Rectal smooth muscle tissue (tissue), 1 donor: Measurements from ENCODE around the gene C1QL4.

Source experiments
- H3K27ac ChIP-seq: one replicate; pipeline ENCODE4 v1.7.0; 2013; ENCODE audit warnings: low read depth, low read length, inconsistent platforms
- H3K27me3 ChIP-seq: one replicate; pipeline ENCODE4 v1.7.0; 2013; ENCODE audit warnings: low read length; ENCODE audit not compliant: control insufficient read depth, insufficient read depth
- H3K36me3 ChIP-seq: one replicate; pipeline ENCODE4 v1.7.0; 2013; ENCODE audit warnings: low read length; ENCODE audit not compliant: control insufficient read depth, insufficient read depth
- H3K4me1 ChIP-seq: one replicate; pipeline ENCODE4 v1.7.0; 2013; ENCODE audit warnings: low read length; ENCODE audit not compliant: control insufficient read depth, insufficient read depth
- H3K4me3 ChIP-seq: one replicate; pipeline ENCODE4 v1.7.0; 2013; ENCODE audit warnings: low read length
- H3K9ac ChIP-seq: one replicate; pipeline ENCODE4 v1.7.0; 2013; ENCODE audit warnings: low read length

Gene C1QL4

GRCh38 chr12:49345825-49346658 is 9.1 kb upstream of the C1QL4 start:
- peaks cover 48% of the 10 kb centered on the region for H3K27me3 ChIP-seq
- no peak overlapping the region for H3K27ac ChIP-seq
- no peaks in the 10 kb centered on the region for H3K36me3 ChIP-seq
- no peak overlapping the region for H3K9ac ChIP-seq
- peak overlapping the region; percentile 61 for H3K4me3 ChIP-seq
- peaks cover 28% of the 10 kb centered on the region for H3K4me1 ChIP-seq

GRCh38 chr12:49345051-49345824 is 8.2 kb upstream of the C1QL4 start:
- Histone ChIP-seq H3K9ac (no peak overlapping the region), H3K36me3 (no peaks in the 10 kb centered on the region), H3K27me3 (peaks cover 48% of the 10 kb centered on the region), H3K27ac (no peak overlapping the region), H3K4me1 (peaks cover 28% of the 10 kb centered on the region), H3K4me3 (peak overlapping the region; percentile 61)

GRCh38 chr12:49344486-49345050 is 7.6 kb upstream of the C1QL4 start:
- Histone ChIP-seq H3K4me3 (no peak overlapping the region), H3K27ac (no peak overlapping the region), H3K27me3 (peaks cover 47% of the 10 kb centered on the region), H3K9ac (no peak overlapping the region), H3K36me3 (no peaks in the 10 kb centered on the region), H3K4me1 (peaks cover 28% of the 10 kb centered on the region)

GRCh38 chr12:49342914-49343731 is 6.1 kb upstream of the C1QL4 start:
- peaks cover 46% of the 10 kb centered on the region for H3K27me3 ChIP-seq
- peak overlapping the region; percentile 43 for H3K9ac ChIP-seq
- H3K4me1 ChIP-seq, result peaks cover 28% of the 10 kb centered on the region
- H3K36me3 ChIP-seq, result no peaks in the 10 kb centered on the region
- peak overlapping the region; percentile 66 for H3K4me3 ChIP-seq
- H3K27ac ChIP-seq, result no peak overlapping the region

GRCh38 chr12:49342066-49342913 is 5.3 kb upstream of the C1QL4 start:
- Histone ChIP-seq H3K27ac (no peak overlapping the region), H3K9ac (no peak overlapping the region), H3K4me3 (peak overlapping the region; percentile 66), H3K36me3 (no peaks in the 10 kb centered on the region), H3K4me1 (peaks cover 29% of the 10 kb centered on the region), H3K27me3 (peaks cover 44% of the 10 kb centered on the region)

- H3K27me3 ChIP-seq, result peaks cover 44% of the 10 kb centered on the region
- no peaks in the 10 kb centered on the region for H3K36me3 ChIP-seq
- H3K27ac ChIP-seq, result no peak overlapping the region
- H3K4me1 ChIP-seq, result peaks cover 24% of the 10 kb centered on the region
- no peak overlapping the region for H3K9ac ChIP-seq
- H3K4me3 ChIP-seq, result peak overlapping the region; percentile 66
Measured at GRCh38 chr12:49341777-49342065, 4.7 kb upstream of the C1QL4 start.

- Histone ChIP-seq H3K9ac (no peak overlapping the region), H3K27me3 (peaks cover 47% of the 10 kb centered on the region), H3K4me1 (peaks cover 23% of the 10 kb centered on the region), H3K27ac (no peak overlapping the region), H3K36me3 (no peaks in the 10 kb centered on the region), H3K4me3 (no peak overlapping the region)
Measured at GRCh38 chr12:49340971-49341776, 4.2 kb upstream of the C1QL4 start.

GRCh38 chr12:49340095-49340870 is 3.3 kb upstream of the C1QL4 start:
- Histone ChIP-seq H3K9ac (no peak overlapping the region), H3K36me3 (no peaks in the 10 kb centered on the region), H3K4me1 (peaks cover 17% of the 10 kb centered on the region), H3K27me3 (peaks cover 48% of the 10 kb centered on the region), H3K27ac (no peak overlapping the region), H3K4me3 (no peak overlapping the region)

- H3K27me3 ChIP-seq, result peaks cover 50% of the 10 kb centered on the region
- no peak overlapping the region for H3K4me3 ChIP-seq
- H3K9ac ChIP-seq, result no peak overlapping the region
- H3K27ac ChIP-seq, result no peak overlapping the region
- no peaks in the 10 kb centered on the region for H3K36me3 ChIP-seq
- H3K4me1 ChIP-seq, result peaks cover 17% of the 10 kb centered on the region
Measured at GRCh38 chr12:49339464-49339861, 2.5 kb upstream of the C1QL4 start.

GRCh38 chr12:49338830-49339463 is 2.0 kb upstream of the C1QL4 start:
- Histone ChIP-seq H3K4me3 (no peak overlapping the region), H3K36me3 (no peaks in the 10 kb centered on the region), H3K4me1 (peaks cover 17% of the 10 kb centered on the region), H3K9ac (no peak overlapping the region), H3K27me3 (peaks cover 48% of the 10 kb centered on the region), H3K27ac (no peak overlapping the region)
